ENCODE data around the gene AJAP1.
"Not testable (repeated sequence)": the region's sequence is repeated elsewhere in the genome, so short reads cannot be mapped to it uniquely, and the experiment has no call there.

AJAP1 gene

DNA sequence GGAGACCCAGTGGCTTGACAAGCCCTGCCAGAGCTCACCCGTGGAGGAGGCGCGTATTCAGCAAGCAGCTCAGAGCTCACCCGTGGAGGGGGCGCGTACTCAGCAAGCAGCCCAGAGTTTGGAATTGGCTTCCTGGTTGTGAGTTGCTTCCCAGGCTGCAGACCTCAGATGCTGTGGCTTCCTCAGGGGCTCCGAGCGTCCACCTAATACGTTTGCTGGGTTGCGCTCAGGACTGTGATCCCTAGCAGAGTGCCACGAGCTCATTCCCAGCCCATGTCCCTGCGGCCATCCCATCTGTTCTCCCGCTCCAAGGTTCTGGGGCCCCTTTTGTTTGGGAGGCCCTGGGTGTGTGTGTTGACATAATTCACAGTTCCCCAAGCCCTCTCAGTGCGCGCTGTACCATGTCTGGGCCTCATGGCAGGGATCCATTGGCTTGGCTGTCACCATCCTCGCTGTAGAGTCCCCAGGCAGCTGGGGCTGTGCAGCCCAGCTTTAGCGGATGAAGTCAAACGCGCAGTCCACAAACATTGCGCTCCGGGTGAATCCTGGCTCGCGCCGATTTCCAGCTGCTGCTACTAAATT, 3.6 kb downstream of the AJAP1 start:
- no peak for DNase-seq (ENCODE audit: low read depth)

- no peak for DNase-seq (ENCODE audit: low read depth)
Observed at GRCh38 chr1:4658643-4659628, 4.5 kb downstream of the AJAP1 start.

DNA sequence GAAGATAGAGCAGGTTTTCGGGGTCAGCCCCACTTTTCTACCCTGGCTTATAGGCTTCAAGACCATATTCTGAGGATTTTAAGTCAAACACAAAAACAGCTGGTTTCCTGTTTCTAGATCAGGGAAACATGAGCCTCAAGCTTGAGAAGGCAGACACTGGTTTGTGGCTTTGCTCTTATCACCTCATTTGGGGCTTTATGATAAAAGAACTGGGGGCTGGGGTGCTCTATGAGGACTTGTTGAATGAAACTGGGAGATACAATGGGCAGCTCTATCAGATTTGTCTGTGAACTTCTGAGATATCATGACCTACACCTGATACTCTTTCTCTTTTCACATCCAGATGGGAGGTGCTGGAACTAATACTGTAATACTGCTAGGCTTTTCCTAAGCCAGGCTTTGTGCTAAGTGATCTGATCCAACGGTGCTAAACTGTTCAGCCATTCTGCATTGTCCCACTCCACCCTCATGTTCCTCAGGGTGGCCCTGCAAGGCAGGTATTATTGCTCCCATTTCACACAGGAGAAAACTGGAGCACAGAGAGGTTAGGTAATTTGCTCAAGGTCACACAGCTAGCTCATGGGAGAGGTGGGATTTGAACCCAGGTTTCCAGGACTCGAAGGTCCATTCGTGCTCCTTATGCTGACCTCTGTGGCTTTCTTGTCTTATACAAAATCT, 6.6 kb downstream of the AJAP1 start:
- no peak for DNase-seq (ENCODE audit: low read depth)

DNA sequence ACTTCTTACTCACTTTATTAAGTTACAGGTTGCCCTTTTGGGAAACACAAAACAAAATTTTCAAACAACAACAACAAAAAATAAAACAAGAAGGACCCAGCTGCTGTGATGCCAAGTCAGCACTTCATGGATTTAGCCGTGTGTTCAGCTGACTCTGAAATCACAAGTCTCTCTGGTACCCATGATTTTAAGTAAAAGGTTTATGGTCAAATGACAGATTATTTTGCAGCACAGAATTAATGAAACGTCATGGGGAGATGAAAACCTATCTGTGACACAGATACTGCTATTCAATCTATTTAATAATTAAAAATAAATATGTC, 7.1 kb downstream of the AJAP1 start:
- no peak for DNase-seq (ENCODE audit: low read depth)

DNA sequence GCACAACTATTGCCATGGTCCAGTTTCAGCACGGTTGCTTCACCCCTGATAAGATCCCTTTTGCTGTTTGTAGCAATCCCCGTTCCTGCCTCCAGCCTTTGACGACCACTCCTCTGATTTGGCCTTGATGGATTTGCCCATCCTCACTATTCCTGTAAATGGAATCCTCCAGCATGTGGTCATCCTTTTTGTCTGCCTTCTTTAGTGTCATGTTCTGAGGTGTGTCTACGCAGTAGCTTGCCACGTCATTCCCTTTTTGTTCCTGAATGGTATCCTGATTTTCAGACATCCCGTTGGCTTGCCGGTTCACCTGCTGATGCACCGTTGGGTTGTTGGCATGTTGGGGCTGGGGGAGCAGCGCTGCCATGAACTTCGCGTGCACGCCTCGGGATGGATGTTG, 7.8 kb downstream of the AJAP1 start:
- no peak for DNase-seq (ENCODE audit: low read depth)

DNA sequence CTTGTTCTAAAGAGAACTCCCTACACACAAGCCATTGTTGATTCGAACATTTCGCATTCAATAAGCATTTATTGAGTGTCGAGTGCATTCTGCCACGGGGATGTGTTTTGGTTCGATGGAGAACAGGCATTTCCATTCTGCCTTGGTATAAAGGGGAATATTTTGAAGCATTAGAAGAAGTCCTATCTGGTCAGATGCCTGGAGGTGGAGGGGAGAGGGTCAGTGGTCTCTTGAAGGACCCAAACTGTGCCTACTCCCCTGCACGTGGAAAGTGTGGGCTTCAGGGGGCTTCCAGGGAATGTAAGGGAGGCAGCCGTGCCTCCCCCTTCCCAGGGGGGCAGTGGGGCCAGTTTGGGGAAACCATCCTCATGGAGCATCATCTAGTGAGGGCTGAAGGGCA, 8.3 kb downstream of the AJAP1 start:
- no peak for DNase-seq (ENCODE audit: low read depth)

- DNase-seq (ENCODE audit: low read depth): no peak
Observed at GRCh38 chr1:4664095-4664494, 9.7 kb downstream of the AJAP1 start.

DNA sequence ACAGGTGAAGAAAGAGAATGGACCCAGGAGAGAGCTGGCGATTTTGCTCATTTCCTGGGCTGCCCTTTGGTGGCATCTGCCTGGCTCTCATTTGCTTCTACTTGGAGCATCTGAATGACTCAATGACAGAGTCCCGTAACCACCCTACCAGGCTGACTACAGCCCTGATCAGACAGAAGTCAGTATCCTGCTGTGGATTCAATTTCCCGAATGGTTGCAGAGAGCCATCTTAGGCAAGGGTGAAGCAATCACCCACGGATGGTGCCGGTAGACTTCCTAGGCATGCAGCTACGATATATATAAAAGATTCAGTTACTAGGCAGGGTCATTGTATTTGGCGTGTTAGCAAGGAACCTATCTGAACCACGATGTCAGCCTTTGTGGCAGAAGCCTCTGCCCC, 10.2 kb downstream of the AJAP1 start:
- no peak for DNase-seq (ENCODE audit: low read depth)

DNA sequence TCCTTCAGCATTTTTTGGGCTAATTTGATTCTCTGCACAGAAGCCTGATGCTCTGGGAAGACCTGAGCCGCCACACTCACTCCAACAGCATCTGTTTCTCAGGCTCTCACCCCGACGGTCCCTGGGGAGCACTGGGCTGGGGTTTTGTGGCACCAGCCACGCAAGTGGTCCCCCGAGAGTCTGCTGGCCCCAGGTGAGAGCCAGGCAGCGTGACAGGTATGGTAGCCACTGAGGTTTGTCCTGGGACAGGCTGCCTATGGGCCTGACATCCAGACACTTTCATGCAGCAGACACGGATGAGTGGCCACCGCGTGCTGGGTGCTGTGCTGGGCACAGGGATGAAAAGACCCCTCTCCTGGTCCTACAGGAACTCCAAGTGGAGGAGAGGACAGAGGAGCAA, 11.0 kb downstream of the AJAP1 start:
- DNase-seq (ENCODE audit: low read depth): no peak

GRCh38 chr1:4666683-4667082, 12.3 kb downstream of the AJAP1 start:
- DNase-seq (ENCODE audit: low read depth): not testable (repeated sequence)

- no peak for DNase-seq (ENCODE audit: low read depth)
Observed at GRCh38 chr1:4668743-4669700, 14.6 kb downstream of the AJAP1 start.

GRCh38 chr1:4670265-4670664, 15.9 kb downstream of the AJAP1 start:
- no peak for DNase-seq (ENCODE audit: low read depth)

- no peak for DNase-seq (ENCODE audit: low read depth)
Observed at GRCh38 chr1:4671828-4672227, 17.4 kb downstream of the AJAP1 start.

- no peak for DNase-seq (ENCODE audit: low read depth)
Observed at GRCh38 chr1:4673494-4673893, 19.1 kb downstream of the AJAP1 start.

DNA sequence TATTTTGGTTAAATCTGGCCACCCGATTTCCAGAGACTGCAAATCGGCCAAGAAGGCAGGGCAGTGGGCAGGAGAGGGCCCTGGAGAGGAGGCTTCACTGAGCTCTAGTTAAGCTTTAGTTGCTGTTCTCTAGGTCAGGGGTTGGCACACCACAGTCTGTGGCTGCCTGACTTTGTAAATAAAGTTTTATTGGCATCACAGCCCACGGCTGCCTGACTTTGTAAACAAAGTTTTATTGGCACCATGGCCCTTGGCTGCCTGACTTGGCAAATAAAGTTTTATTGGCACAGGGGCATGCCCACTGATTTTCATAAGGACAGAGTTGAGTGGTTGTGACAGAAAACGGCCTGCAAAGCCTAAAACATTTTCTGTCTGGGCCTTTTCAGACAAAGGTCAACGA, 19.7 kb downstream of the AJAP1 start:
- no peak for DNase-seq (ENCODE audit: low read depth)

- no peak for DNase-seq (ENCODE audit: low read depth)
Observed at GRCh38 chr1:4674676-4675075, 20.3 kb downstream of the AJAP1 start.

DNA sequence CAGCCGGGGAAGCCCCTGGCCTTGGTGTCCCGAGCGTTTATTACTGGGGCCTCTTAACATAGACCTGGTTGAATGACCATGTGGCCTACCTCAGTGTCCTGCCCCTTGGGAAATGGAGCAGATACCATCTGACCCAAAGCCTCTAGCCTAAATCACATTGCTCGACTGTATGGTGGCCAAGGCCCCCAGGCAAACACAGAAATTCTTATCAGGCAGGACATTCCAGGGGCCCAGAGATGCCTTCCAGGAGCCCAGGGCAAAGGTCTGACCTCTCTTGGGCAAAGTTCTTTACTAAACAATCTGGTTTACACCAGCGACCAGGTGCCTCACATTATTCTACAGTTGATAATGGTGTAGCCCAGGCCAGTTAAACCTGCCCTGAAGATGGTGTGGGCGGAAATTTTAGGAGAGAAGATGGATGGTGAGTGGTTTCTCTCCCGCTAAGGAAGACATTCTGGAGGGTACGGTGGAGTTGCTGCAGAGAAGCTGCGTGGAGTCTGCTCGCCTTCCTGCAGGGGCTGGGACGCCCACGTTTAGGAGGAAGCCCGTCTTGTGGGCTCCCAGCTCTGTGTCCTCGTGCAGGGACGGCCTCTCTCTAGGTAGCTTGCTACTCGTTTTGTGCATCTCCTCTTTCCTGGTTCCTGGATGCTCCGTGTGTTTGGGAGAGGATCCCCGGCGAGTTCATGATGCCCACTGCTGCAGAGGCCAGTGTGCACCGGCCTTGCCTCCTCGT, 21.2 kb downstream of the AJAP1 start:
- no peak for DNase-seq (ENCODE audit: low read depth)

DNA sequence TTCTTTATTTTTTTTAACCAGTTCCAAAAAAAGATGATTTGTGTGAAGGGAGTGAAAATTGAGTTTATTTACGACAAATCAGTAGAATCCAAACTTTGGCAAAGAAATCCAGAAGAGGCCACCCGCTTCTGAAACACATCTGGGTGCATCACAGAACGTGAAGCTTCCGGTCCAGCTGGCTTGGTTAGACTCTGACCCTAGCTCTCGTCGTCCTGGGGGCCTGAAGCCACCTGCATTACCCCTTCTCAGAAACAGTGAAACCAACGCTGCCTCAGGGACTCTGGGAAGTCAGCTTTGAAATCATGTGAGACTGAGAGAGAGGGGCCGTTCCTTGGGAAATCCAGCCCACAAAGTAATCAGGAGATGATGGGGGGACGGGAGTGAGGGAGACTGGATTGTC, 21.8 kb downstream of the AJAP1 start:
- DNase-seq (ENCODE audit: low read depth): no peak

- no peak for DNase-seq (ENCODE audit: low read depth)
Observed at GRCh38 chr1:4677608-4678007, 23.2 kb downstream of the AJAP1 start.

- DNase-seq (ENCODE audit: low read depth): no peak
Observed at GRCh38 chr1:4678066-4678717, 23.8 kb downstream of the AJAP1 start.

- DNase-seq (ENCODE audit: low read depth): no peak
Observed at GRCh38 chr1:4681026-4681425, 26.6 kb downstream of the AJAP1 start.
